Fibroblast of lung (primary cell): Measurements from ENCODE around the gene FHOD3. TPM values are rescaled to one million over a fixed set of nuclear protein-coding genes. Genes with fewer than 3 reads are reported as not detected.

Experiments
- DNase-seq, 2 donors: peaks; one replicate each; pipeline versions ENCODE4 v3.0.0 to v3.0.0-alpha.2; 2010; ENCODE audit warnings: low read depth in 2 of 2
- H2AFZ ChIP-seq: 2 replicates; pipeline ENCODE4 v1.5.1; 2012; ENCODE audit warnings: low read length, control low read depth, inconsistent platforms
- H3K27ac ChIP-seq: 2 replicates; pipeline ENCODE4 v1.5.1; 2011; ENCODE audit warnings: low read length, control low read depth; ENCODE audit not compliant: insufficient read depth
- H3K27me3 ChIP-seq: 2 replicates; pipeline ENCODE4 v1.5.1; 2011; ENCODE audit warnings: mild to moderate bottlenecking, low read length; ENCODE audit not compliant: control insufficient read depth, insufficient read depth
- H3K36me3 ChIP-seq: 2 replicates; pipeline ENCODE4 v1.5.1; 2011; ENCODE audit warnings: low read length; ENCODE audit not compliant: control insufficient read depth, insufficient read depth
- H3K4me1 ChIP-seq: 2 replicates; pipeline ENCODE4 v1.5.1; 2011; ENCODE audit warnings: low read length; ENCODE audit not compliant: control insufficient read depth, insufficient read depth; ENCODE audit errors: extremely low read depth
- H3K4me2 ChIP-seq: 2 replicates; pipeline ENCODE4 v1.5.1; 2011; ENCODE audit warnings: low read length, control low read depth; ENCODE audit not compliant: insufficient read depth; ENCODE audit errors: extremely low read depth
- H3K4me3 ChIP-seq, 4 experiments: fragments of 200-600 bp in 1 of 4; sonication (generic) in 1 of 4; replicated peaks in 1 of 4; 2 replicates each; pipeline ENCODE4 v1.5.1; 2011 to 2016; ENCODE audit warnings: low read length in 4 of 4, low read depth in 3 of 4, mild to moderate bottlenecking in 3 of 4, control low read depth in 2 of 4, inconsistent platforms in 1 of 4, mixed read lengths in 1 of 4; ENCODE audit not compliant: insufficient read depth in 1 of 4; ENCODE audit errors: control extremely low read depth in 1 of 4
- H3K79me2 ChIP-seq: 2 replicates; pipeline ENCODE4 v1.5.1; 2012; ENCODE audit warnings: mild to moderate bottlenecking, low read length, inconsistent platforms; ENCODE audit not compliant: control insufficient read depth, insufficient read depth
- H3K9ac ChIP-seq: 2 replicates; pipeline ENCODE4 v1.5.1; 2011; ENCODE audit warnings: mild to moderate bottlenecking, low read length, control low read depth; ENCODE audit not compliant: insufficient read depth
- H3K9me3 ChIP-seq: 2 replicates; pipeline ENCODE4 v1.5.1; 2012; ENCODE audit warnings: low read depth, low read length; ENCODE audit not compliant: control insufficient read depth, insufficient read depth
- H4K20me1 ChIP-seq: 2 replicates; pipeline ENCODE4 v1.5.1; 2011; ENCODE audit warnings: low read length; ENCODE audit not compliant: control insufficient read depth, insufficient read depth; ENCODE audit errors: extremely low read depth
- CTCF ChIP-seq, 2 donors: IDR thresholded peaks in 1 of 2; conservative IDR thresholded peaks in 1 of 2; 1 replicate in 1 of 2; 2 replicates in 1 of 2; pipeline ENCODE4 v1.5.1; 2011 to 2012; ENCODE audit warnings: low read length in 2 of 2, control low read depth in 1 of 2, inconsistent platforms in 1 of 2, low read depth in 1 of 2, mild to moderate bottlenecking in 1 of 2
- EZH2 ChIP-seq: IDR thresholded peaks from 2 replicates; pipeline ENCODE4 v1.5.1; 2012; ENCODE audit warnings: low read length, control low read depth, mild to moderate bottlenecking; ENCODE audit errors: missing control alignments
- polyA plus RNA-seq, 2 donors: library from polyadenylated mRNA; depleted of rRNA in 1 of 2; stranded (reverse) in 1 of 2; unstranded in 1 of 2; fragments of >200 nt; gene quantifications; 2 replicates each; pipeline ENCODE4 v1.2.1, GENCODE V29; 2011 to 2012; ENCODE audit warnings: missing spikeins in 1 of 2
- total RNA-seq: library from RNA; depleted of rRNA; stranded (reverse); fragments of >200 nt; gene quantifications from 2 replicates; pipeline ENCODE4 v1.2.1, GENCODE V29; 2014

The FHOD3 gene
- total and polyA plus RNA-seq, 2 donors (not counting 1 experiment from before 2014, with no cell fraction given): 16.1 to 28.2 TPM

GRCh38 chr18:36501100-36501499 is 203.6 kb downstream of the FHOD3 start:
- H2AFZ ChIP-seq: no peak overlapping the region
- no peaks in the 10 kb centered on the region for H3K27me3 ChIP-seq
- DNase-seq: no peak
- TF ChIP-seq EZH2: no peak
- no peak overlapping the region for H3K4me2 ChIP-seq
- H3K9ac ChIP-seq: no peak overlapping the region
- no peaks in the 10 kb centered on the region for H3K79me2 ChIP-seq
- no peak overlapping the region for H3K4me3 ChIP-seq
- no peaks in the 10 kb centered on the region for H4K20me1 ChIP-seq
- no peaks in the 10 kb centered on the region for H3K9me3 ChIP-seq
- no peaks in the 10 kb centered on the region for H3K4me1 ChIP-seq
- no peaks in the 10 kb centered on the region for H3K36me3 ChIP-seq
- no peak overlapping the region for H3K27ac ChIP-seq

GRCh38 chr18:36503477-36503876 is 206.0 kb downstream of the FHOD3 start:
- TF ChIP-seq CTCF (conservative IDR thresholded peaks at IDR 0.05 in 1 of 2, IDR thresholded peaks at IDR 0.05 in 1 of 2; ENCODE audit: low read depth in 1 of 2, low read length in 2 of 2) (no peak), EZH2 (no peak)
- no peaks in the 10 kb centered on the region for H3K9me3 ChIP-seq
- no peaks in the 10 kb centered on the region for H3K4me1 ChIP-seq
- H3K36me3 ChIP-seq: no peaks in the 10 kb centered on the region
- H3K9ac ChIP-seq: no peak overlapping the region
- DNase-seq: no peak
- H4K20me1 ChIP-seq: no peaks in the 10 kb centered on the region
- H2AFZ ChIP-seq: no peak overlapping the region
- H3K4me3 ChIP-seq: no peak overlapping the region
- no peak overlapping the region for H3K4me2 ChIP-seq
- H3K27ac ChIP-seq: no peak overlapping the region
- H3K27me3 ChIP-seq: no peaks in the 10 kb centered on the region
- H3K79me2 ChIP-seq: no peaks in the 10 kb centered on the region

- Histone ChIP-seq H2AFZ (no peak overlapping the region), H3K79me2 (no peaks in the 10 kb centered on the region), H3K9ac (no peak overlapping the region), H3K4me3 (no peak overlapping the region), H4K20me1 (no peaks in the 10 kb centered on the region), H3K4me1 (no peaks in the 10 kb centered on the region), H3K9me3 (no peaks in the 10 kb centered on the region), H3K4me2 (no peak overlapping the region), H3K36me3 (no peaks in the 10 kb centered on the region), H3K27me3 (no peaks in the 10 kb centered on the region), H3K27ac (no peak overlapping the region)
- peak in 1 of 2 donors; percentile 60 for DNase-seq
- TF ChIP-seq EZH2: no peak
- no peak for TF ChIP-seq CTCF (conservative IDR thresholded peaks at IDR 0.05 in 1 of 2, IDR thresholded peaks at IDR 0.05 in 1 of 2; ENCODE audit: low read depth in 1 of 2, low read length in 2 of 2)
These were observed 207.4 kb downstream of the FHOD3 start for GRCh38 chr18:36504928-36505327.
